GM19043 (cell line): ENCODE data around the gene DEPDC1.
"Not testable (repeated sequence)": the region's sequence is repeated elsewhere in the genome, so short reads cannot be mapped to it uniquely, and the experiment has no call there.

Experiments used
- ATAC-seq: cut with Tn5 transposase; IDR thresholded peaks from one replicate; pipeline ENCODE4 v1.9.1; 2021; ENCODE audit warnings: low read depth; ENCODE audit not compliant: unreplicated experiment

The DEPDC1 gene

DNA sequence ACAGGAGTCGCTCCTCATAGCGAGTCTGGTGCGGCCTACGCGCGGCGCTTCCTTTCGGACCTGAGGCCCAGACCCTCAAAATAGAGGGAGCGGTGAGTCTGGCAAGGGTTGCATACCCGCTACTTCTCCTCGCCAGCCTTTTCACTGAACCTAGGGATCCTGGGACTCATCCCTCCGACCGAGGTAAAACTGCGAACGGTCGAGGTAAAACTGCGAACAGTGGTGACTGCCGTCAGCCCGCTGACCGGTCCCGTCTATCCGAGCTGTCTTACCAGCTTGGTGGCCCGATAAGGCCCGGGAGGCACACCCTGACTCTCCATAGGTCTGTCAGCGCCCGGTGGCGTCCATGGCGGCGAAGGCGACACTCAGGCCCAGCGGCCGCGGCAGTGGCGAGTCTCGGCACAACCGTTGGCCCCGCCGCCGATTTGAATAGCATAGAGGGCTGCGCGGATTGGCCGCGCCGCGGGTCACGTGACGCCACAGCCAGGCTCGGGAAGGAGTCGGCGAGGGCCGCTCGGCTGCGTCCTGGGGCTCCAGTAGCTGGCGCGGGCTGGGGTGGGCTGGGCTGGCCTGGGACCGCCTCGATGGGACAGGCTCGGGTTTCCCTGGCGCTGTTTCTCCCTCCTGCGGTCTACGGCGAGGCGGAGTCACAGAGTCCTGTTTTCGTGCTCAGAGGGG is at the start of gene DEPDC1:
Gene DEPDC1 (minus strand): TSS at position 403 of the 678 bp plus-strand sequence. CDS start 83 bp downstream, at position 320.
- peak; percentile 91 for ATAC-seq

DNA sequence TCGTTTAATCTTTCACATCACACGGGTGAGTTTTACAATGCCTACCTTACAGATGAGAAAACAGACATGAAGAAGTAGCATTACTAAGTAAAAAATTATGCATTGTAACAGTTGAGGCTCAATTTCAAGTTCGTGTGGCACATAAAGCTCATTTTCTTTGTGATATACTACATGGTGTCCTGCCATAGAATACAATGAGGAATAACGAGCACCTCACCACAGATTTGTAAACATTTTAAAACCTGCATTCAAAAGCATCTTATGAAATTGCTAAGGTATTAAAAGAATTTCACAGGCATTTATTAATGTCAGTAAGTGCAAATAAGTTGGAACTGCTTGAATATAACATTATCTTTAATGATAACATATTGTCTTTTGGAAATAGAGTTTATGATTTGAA is 47.8 kb upstream of the DEPDC1 start:
- no peak for ATAC-seq

DNA sequence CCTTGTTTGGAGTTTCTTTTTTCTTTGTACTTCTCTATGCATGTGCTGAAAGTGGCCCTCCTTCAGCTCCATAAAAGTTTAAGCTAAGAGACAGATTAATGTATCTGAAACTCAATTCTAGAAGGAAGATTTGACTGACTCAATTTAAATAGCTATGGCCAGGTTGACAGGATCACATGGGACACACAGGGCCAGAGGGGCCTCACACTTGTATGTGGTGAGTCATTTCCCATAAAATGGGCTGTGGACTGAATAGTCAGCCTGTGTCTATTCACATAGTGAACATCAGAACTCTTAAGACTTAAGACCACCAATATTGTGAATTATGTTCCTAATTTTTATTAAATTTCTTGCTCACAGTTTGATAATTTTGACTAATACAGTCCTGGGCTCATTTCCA is 45.7 kb upstream of the DEPDC1 start:
- ATAC-seq: no peak

DNA sequence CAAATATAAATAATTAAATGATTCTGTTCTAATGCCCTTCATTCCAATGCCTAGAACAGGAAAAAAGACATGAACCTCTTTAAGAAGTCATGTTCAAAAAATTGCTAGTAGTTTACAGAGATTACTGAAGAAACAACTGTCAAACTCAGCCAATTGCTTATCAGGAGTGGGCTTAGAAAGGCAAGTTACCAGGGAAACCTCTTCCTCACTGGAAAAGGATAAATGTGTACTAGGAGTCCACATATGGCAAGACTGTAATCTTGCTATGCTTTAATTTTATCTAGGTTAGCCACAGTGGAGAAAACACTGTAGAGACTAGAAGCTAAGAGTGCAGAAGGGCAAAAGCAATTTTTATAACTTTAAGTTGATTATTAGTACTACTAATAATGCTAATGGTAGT is 42.1 kb upstream of the DEPDC1 start:
- no peak for ATAC-seq

DNA sequence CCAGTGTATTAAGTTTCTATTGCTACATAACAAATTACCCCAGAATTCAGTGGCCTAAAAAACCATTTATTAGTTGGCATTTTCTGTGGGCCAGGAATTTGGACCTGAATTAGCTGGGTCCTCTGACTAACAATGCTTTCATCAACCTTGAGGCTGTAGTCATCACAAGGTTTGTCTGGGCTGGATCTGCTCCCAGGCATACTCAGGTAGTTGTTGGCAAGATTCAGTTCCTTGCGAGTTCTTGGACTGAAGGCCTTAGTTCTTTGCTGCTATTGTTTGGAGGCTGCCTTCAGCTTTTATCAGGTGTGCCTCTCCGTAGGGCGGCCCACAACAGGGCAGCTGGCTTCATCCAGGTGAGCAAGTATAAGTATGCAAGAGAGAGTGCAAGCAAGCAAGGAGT is 31.4 kb upstream of the DEPDC1 start:
- no peak for ATAC-seq

GRCh38 chr1:68525781-68526180 is 28.9 kb upstream of the DEPDC1 start:
- ATAC-seq: no peak

DNA sequence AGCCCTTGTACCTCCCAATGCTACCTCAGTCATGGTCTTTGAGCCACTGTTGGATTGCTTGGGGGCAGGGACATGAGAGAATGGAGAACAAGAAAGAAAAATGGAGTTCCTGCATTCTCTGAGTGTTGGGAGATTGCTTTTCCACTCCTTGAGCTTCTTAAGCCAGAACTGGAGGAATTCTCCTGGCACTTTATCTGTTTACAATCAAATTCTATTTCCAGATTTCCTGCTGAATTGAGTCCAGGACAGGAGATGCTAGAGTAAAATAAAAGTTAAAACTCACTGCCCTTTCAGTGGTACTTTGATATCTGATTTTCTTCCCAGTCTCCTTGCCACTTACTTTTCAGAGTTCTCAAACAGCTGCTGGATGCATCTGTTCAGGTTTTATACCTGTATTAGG is 24.4 kb upstream of the DEPDC1 start:
- ATAC-seq: no peak

GRCh38 chr1:68516066-68516465 is 19.2 kb upstream of the DEPDC1 start:
- no peak for ATAC-seq

GRCh38 chr1:68511254-68511653 is 14.4 kb upstream of the DEPDC1 start:
- no peak for ATAC-seq

DNA sequence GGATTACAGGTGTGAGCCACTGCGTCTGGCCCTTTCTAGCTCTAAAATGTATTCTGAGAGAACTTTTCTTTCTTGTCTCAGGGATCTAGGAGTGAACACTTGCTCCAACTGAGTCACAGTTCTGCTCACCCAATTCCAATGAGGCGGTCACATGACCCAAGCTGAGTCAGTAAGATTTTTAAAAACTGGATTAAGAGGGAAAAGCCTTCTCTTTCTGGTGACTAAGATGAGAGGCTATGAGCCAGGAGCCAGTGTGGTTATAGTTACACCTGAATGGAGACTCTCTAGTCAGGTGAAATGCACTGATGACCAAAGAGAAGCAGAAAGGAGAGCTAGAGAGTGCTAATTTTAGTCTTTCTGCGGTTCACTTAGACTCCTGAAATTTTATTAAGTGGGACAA is 9.5 kb upstream of the DEPDC1 start:
- ATAC-seq: no peak

- no peak for ATAC-seq
Measured at GRCh38 chr1:68503085-68503484, 6.2 kb upstream of the DEPDC1 start.

GRCh38 chr1:68497358-68497698 is 446 bp upstream of the DEPDC1 start:
- peak; percentile 9 for ATAC-seq

GRCh38 chr1:68495968-68496679 is 758 bp downstream of the DEPDC1 start:
- peak; percentile 14 for ATAC-seq

DNA sequence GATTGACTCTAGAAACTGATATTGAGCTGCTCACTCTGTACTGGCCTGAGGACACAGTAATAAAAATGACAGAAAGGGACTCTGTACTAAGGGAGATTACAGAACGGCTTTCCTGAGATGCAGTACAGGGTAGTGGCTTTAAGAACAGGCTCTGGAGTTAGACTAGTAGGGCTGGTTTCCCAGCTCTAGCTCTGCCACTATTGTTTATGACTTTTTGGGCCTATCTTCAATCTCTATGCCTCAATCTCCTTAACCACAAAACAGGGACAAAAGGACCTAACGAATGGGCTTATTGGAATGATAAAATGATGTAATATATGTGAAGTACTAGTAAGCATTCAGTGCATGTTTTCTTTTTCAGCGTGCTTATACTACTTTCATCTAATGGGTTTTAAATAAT is 1.4 kb downstream of the DEPDC1 start:
- ATAC-seq: no peak

- no peak for ATAC-seq
Measured at GRCh38 chr1:68493193-68493592, 3.7 kb downstream of the DEPDC1 start.

GRCh38 chr1:68492255-68492654 is 4.6 kb downstream of the DEPDC1 start:
- not testable (repeated sequence) for ATAC-seq

DNA sequence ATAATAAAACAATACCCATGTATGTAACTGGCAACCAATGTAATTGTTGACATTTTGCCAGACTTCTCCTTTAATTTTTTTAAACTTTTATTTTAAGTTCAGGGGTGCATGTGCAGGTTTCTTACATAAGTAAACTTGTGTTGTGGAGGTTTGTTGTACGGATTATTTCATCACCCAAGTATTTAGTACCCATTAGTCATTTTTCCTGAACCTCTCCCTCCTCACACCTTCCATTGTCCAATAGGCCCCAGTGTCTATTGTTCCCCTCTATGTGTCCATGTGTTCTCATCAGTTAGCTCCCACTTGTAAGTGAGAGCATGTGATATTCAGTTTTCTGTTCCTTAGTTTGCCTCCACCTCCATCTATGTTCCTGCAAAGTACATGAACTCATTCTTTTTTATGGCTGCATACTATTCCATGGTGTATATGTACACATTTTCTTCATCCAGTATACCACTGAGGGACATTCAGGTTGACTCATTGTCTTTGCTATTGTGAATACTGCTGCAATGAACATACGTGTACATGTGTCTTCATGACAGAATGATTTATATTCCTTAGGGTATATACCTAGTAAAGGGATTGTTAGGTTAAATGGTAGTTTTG is 6.7 kb downstream of the DEPDC1 start:
- ATAC-seq: no peak

GRCh38 chr1:68485431-68486022 is 11.4 kb downstream of the DEPDC1 start:
- no peak for ATAC-seq

GRCh38 chr1:68484618-68485017 is 12.3 kb downstream of the DEPDC1 start:
- no peak for ATAC-seq

GRCh38 chr1:68481041-68481440 is 15.8 kb downstream of the DEPDC1 start:
- ATAC-seq: no peak

GRCh38 chr1:68479501-68479900 is 17.4 kb downstream of the DEPDC1 start:
- ATAC-seq: no peak

DNA sequence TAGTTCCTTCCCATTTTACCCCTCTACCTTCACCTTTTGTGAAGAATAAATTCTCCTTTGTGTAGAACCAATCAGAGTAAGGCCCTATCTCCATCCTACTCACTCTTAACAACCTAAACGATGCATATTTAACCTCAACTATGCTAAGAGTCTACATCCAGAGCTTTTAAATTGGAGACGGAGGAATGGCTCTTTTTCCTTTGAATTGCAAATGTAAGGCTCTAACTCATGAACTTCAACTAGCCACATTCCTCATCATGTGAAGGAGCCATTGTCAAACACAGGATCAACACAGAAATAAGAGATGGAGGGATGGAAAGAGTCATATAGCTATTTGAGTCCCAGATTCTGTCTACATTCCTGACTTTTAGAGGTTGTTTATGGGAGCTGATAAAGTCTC is 18.2 kb downstream of the DEPDC1 start:
- no peak for ATAC-seq
